Fibroblast of lung (primary cell): ENCODE data around the gene PCSK6. TPM values are rescaled to one million over a fixed set of nuclear protein-coding genes. Genes with fewer than 3 reads are reported as not detected.

Experiments
- DNase-seq, 2 donors: peaks; one replicate each; pipeline versions ENCODE4 v3.0.0 to v3.0.0-alpha.2; 2010; ENCODE audit warnings: low read depth in 2 of 2
- H2AFZ ChIP-seq: 2 replicates; pipeline ENCODE4 v1.5.1; 2012; ENCODE audit warnings: low read length, control low read depth, inconsistent platforms
- H3K27ac ChIP-seq: 2 replicates; pipeline ENCODE4 v1.5.1; 2011; ENCODE audit warnings: low read length, control low read depth; ENCODE audit not compliant: insufficient read depth
- H3K27me3 ChIP-seq: 2 replicates; pipeline ENCODE4 v1.5.1; 2011; ENCODE audit warnings: mild to moderate bottlenecking, low read length; ENCODE audit not compliant: control insufficient read depth, insufficient read depth
- H3K36me3 ChIP-seq: 2 replicates; pipeline ENCODE4 v1.5.1; 2011; ENCODE audit warnings: low read length; ENCODE audit not compliant: control insufficient read depth, insufficient read depth
- H3K4me1 ChIP-seq: 2 replicates; pipeline ENCODE4 v1.5.1; 2011; ENCODE audit warnings: low read length; ENCODE audit not compliant: control insufficient read depth, insufficient read depth; ENCODE audit errors: extremely low read depth
- H3K4me2 ChIP-seq: 2 replicates; pipeline ENCODE4 v1.5.1; 2011; ENCODE audit warnings: low read length, control low read depth; ENCODE audit not compliant: insufficient read depth; ENCODE audit errors: extremely low read depth
- H3K4me3 ChIP-seq, 4 experiments: fragments of 200-600 bp in 1 of 4; sonication (generic) in 1 of 4; replicated peaks in 1 of 4; 2 replicates each; pipeline ENCODE4 v1.5.1; 2011 to 2016; ENCODE audit warnings: low read length in 4 of 4, low read depth in 3 of 4, mild to moderate bottlenecking in 3 of 4, control low read depth in 2 of 4, inconsistent platforms in 1 of 4, mixed read lengths in 1 of 4; ENCODE audit not compliant: insufficient read depth in 1 of 4; ENCODE audit errors: control extremely low read depth in 1 of 4
- H3K79me2 ChIP-seq: 2 replicates; pipeline ENCODE4 v1.5.1; 2012; ENCODE audit warnings: mild to moderate bottlenecking, low read length, inconsistent platforms; ENCODE audit not compliant: control insufficient read depth, insufficient read depth
- H3K9ac ChIP-seq: 2 replicates; pipeline ENCODE4 v1.5.1; 2011; ENCODE audit warnings: mild to moderate bottlenecking, low read length, control low read depth; ENCODE audit not compliant: insufficient read depth
- H3K9me3 ChIP-seq: 2 replicates; pipeline ENCODE4 v1.5.1; 2012; ENCODE audit warnings: low read depth, low read length; ENCODE audit not compliant: control insufficient read depth, insufficient read depth
- H4K20me1 ChIP-seq: 2 replicates; pipeline ENCODE4 v1.5.1; 2011; ENCODE audit warnings: low read length; ENCODE audit not compliant: control insufficient read depth, insufficient read depth; ENCODE audit errors: extremely low read depth
- CTCF ChIP-seq, 2 donors: IDR thresholded peaks in 1 of 2; conservative IDR thresholded peaks in 1 of 2; 1 replicate in 1 of 2; 2 replicates in 1 of 2; pipeline ENCODE4 v1.5.1; 2011 to 2012; ENCODE audit warnings: low read length in 2 of 2, control low read depth in 1 of 2, inconsistent platforms in 1 of 2, low read depth in 1 of 2, mild to moderate bottlenecking in 1 of 2
- EZH2 ChIP-seq: IDR thresholded peaks from 2 replicates; pipeline ENCODE4 v1.5.1; 2012; ENCODE audit warnings: low read length, control low read depth, mild to moderate bottlenecking; ENCODE audit errors: missing control alignments
- polyA plus RNA-seq, 2 donors: library from polyadenylated mRNA; depleted of rRNA in 1 of 2; stranded (reverse) in 1 of 2; unstranded in 1 of 2; fragments of >200 nt; gene quantifications; 2 replicates each; pipeline ENCODE4 v1.2.1, GENCODE V29; 2011 to 2012; ENCODE audit warnings: missing spikeins in 1 of 2
- total RNA-seq: library from RNA; depleted of rRNA; stranded (reverse); fragments of >200 nt; gene quantifications from 2 replicates; pipeline ENCODE4 v1.2.1, GENCODE V29; 2014

The PCSK6 gene
- total and polyA plus RNA-seq, 2 donors (not counting 1 experiment from before 2014, with no cell fraction given): 0.02 to 0.83 TPM

DNA sequence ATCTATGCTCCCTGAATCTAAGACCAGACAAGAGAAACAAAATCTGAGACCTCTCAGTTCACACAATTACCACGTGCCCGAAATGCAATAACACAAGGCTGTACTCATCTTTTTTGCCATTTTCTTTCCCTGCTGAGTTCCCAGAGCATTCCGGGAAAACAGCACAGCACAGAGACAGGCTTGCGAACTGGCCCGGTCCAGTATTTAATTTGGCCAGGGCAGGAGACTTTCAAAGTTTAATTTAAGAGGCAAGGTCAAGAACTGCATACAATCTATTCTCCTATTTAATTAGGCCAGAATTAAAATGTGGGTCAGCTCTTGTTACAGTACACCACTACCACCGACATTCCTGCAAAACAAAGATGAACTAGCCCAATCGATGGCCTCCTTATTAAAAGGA, 107.0 kb downstream of the PCSK6 start:
- no peak overlapping the region for H3K4me3 ChIP-seq
- H3K36me3 ChIP-seq: no peaks in the 10 kb centered on the region
- DNase-seq: no peak
- H3K4me2 ChIP-seq: no peak overlapping the region
- no peak overlapping the region for H3K27ac ChIP-seq
- no peaks in the 10 kb centered on the region for H3K27me3 ChIP-seq
- no peaks in the 10 kb centered on the region for H3K9me3 ChIP-seq
- no peak overlapping the region for H2AFZ ChIP-seq
- no peaks in the 10 kb centered on the region for H4K20me1 ChIP-seq
- no peaks in the 10 kb centered on the region for H3K79me2 ChIP-seq
- H3K9ac ChIP-seq: no peak overlapping the region
- H3K4me1 ChIP-seq: no peaks in the 10 kb centered on the region
- TF ChIP-seq EZH2 (no peak), CTCF (conservative IDR thresholded peaks at IDR 0.05 in 1 of 2, IDR thresholded peaks at IDR 0.05 in 1 of 2; ENCODE audit: low read depth in 1 of 2, low read length in 2 of 2) (no peak)

DNA sequence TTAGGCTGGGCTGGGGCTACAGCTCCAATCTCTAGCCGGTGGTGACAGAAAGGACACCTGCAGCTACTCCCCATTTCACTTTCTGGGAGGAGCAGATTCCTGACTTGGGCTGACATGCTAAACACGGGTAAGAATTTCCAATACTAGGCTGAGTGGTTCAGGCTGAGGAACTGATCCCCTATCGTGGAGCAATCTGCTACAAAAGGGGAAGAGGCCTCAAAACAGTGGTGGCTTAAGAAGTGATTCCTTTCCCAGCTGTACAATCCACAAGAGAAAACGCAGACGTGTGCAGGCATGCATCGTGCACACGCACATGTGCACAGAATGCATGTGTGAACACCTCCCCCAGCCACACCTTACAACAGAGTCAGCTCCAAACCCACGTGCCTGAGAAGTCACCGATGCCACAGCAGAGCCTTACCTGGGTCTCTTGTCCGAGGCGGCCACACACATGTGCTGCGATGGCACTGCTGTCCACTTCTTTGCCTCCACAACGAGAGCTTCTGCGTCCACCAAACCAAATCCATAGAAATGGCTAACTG, 107.8 kb downstream of the PCSK6 start:
- H3K9me3 ChIP-seq: no peaks in the 10 kb centered on the region
- TF ChIP-seq CTCF (conservative IDR thresholded peaks at IDR 0.05 in 1 of 2, IDR thresholded peaks at IDR 0.05 in 1 of 2; ENCODE audit: low read depth in 1 of 2, low read length in 2 of 2): no peak
- TF ChIP-seq EZH2: no peak
- H3K27me3 ChIP-seq: no peaks in the 10 kb centered on the region

GRCh38 chr15:101380146-101380545, 109.4 kb downstream of the PCSK6 start:
- Histone ChIP-seq H3K9ac (no peak overlapping the region), H3K27ac (no peak overlapping the region), H3K4me2 (no peak overlapping the region), H3K4me1 (no peaks in the 10 kb centered on the region), H3K79me2 (no peaks in the 10 kb centered on the region), H3K4me3 (no peak overlapping the region), H3K27me3 (no peaks in the 10 kb centered on the region), H3K36me3 (no peaks in the 10 kb centered on the region), H3K9me3 (no peaks in the 10 kb centered on the region), H2AFZ (no peak overlapping the region), H4K20me1 (no peaks in the 10 kb centered on the region)
- DNase-seq: no peak
- no peak for TF ChIP-seq EZH2
- TF ChIP-seq CTCF (conservative IDR thresholded peaks at IDR 0.05 in 1 of 2, IDR thresholded peaks at IDR 0.05 in 1 of 2; ENCODE audit: low read depth in 1 of 2, low read length in 2 of 2): no peak

More for the DNA sequence above, 107.8 kb downstream of the PCSK6 start:
- no peaks in the 10 kb centered on the region for H3K4me1 ChIP-seq
- no peak overlapping the region for H3K4me2 ChIP-seq
- no peak overlapping the region for H3K9ac ChIP-seq
- H3K79me2 ChIP-seq: no peaks in the 10 kb centered on the region
- no peak for DNase-seq
- H3K4me3 ChIP-seq: no peak overlapping the region
- no peak overlapping the region for H2AFZ ChIP-seq
- H4K20me1 ChIP-seq: no peaks in the 10 kb centered on the region
- H3K36me3 ChIP-seq: no peaks in the 10 kb centered on the region
- H3K27ac ChIP-seq: no peak overlapping the region
